Left lung (tissue), 10 donors: Measurements from ENCODE around the gene GRM7. TPM values are rescaled to one million over a fixed set of nuclear protein-coding genes. Genes with fewer than 3 reads are reported as not detected.

Experiments used
- ATAC-seq: fragments of 200-7000 bp; cut with Tn5 transposase; one replicate; pipeline ENCODE4 v1.9.1; 2020; ENCODE audit warnings: moderate library complexity
- DNase-seq, 4 donors: peaks; one replicate each; pipeline ENCODE4 v3.0.0-alpha.2; 2013 to 2020
- H3K27ac ChIP-seq, 2 donors: fragments of 200-600 bp; sonication (generic) in 1 of 2; one replicate each; pipeline versions ENCODE4 v1.5.0 to v1.8.0; 2020 to 2021
- H3K27me3 ChIP-seq, 2 donors: fragments of 200-600 bp; sonication (generic) in 1 of 2; one replicate each; pipeline versions ENCODE4 v1.5.0 to v1.8.0; 2020 to 2021
- H3K36me3 ChIP-seq, 2 donors: fragments of 200-600 bp; sonication (generic) in 1 of 2; one replicate each; pipeline versions ENCODE4 v1.5.0 to v1.8.0; 2020 to 2021
- H3K4me1 ChIP-seq, 2 donors: fragments of 200-600 bp; one replicate each; pipeline ENCODE4 v1.8.0; 2021
- H3K4me3 ChIP-seq, 2 donors: fragments of 200-600 bp; sonication (generic) in 1 of 2; one replicate each; pipeline versions ENCODE4 v1.5.0 to v1.8.0; 2020 to 2021; ENCODE audit warnings: mild to moderate bottlenecking in 1 of 2
- H3K9me3 ChIP-seq, 2 donors: fragments of 200-600 bp; sonication (generic) in 1 of 2; one replicate each; pipeline versions ENCODE4 v1.5.0 to v1.8.0; 2020 to 2021
- CTCF ChIP-seq, 2 donors: fragments of 200-600 bp; sonication (generic) in 1 of 2; IDR thresholded peaks; one replicate each; pipeline versions ENCODE4 v1.5.0 to v1.8.0; 2021; ENCODE audit warnings: antibody characterized with exemption in 2 of 2
- intact Hi-C, 2 donors: fragments of 100-400 bp; cut with DNase I; formaldehyde crosslinking; loops; one replicate each; pipeline versions ENCODE4 v1.11.2 to v1.14.2; 2022
- polyA plus RNA-seq, 6 donors: library from polyadenylated mRNA; unstranded; fragments of 120-200 nt; gene quantifications; one replicate each; pipeline ENCODE4 v1.2.1, GENCODE V29; 2013; ENCODE audit not compliant: insufficient read length in 6 of 6
- total RNA-seq, 2 donors: library from RNA; stranded (reverse); fragmentation: NEBNext Ultra II Directional; extraction: Animal tissue kit (Norgen Biotek cat#: 25700); gene quantifications; one replicate each; pipeline ENCODE4 v1.2.1, GENCODE V29; 2021
- donor health status: DM: no; HTN: yes; CAD: no.
- donor health status: DM: no; HTN: no; CAD: no.

Gene GRM7
- total and polyA plus RNA-seq, 8 donors = 0.04 to 0.72 (median 0.27) TPM

- Histone ChIP-seq H3K4me1 (peaks cover 0 to 2% of the 10 kb centered on the region in 2 donors), H3K4me3 (no peak overlapping the region), H3K27me3 (no peaks in the 10 kb centered on the region), H3K36me3 (no peaks in the 10 kb centered on the region), H3K9me3 (no peaks in the 10 kb centered on the region), H3K27ac (no peak overlapping the region)
- intact Hi-C loops = no loop called here
- TF ChIP-seq CTCF (IDR thresholded peaks at IDR 0.05) = no peak
- no peak for DNase-seq
- no peak for ATAC-seq
Measured at GRCh38 chr3:7290077-7290825, 429.3 kb downstream of the GRM7 start.

GRCh38 chr3:7292362-7292761 is 431.4 kb downstream of the GRM7 start:
- intact Hi-C loops = no loop called here
- H3K9me3 ChIP-seq = no peaks in the 10 kb centered on the region
- no peak for DNase-seq

GRCh38 chr3:7293286-7293685 is 432.4 kb downstream of the GRM7 start:
- Histone ChIP-seq H3K27ac (no peak overlapping the region), H3K27me3 (no peaks in the 10 kb centered on the region), H3K9me3 (no peaks in the 10 kb centered on the region), H3K4me1 (peaks cover 0 to 2% of the 10 kb centered on the region in 2 donors), H3K4me3 (no peak overlapping the region), H3K36me3 (no peaks in the 10 kb centered on the region)
- TF ChIP-seq CTCF (IDR thresholded peaks at IDR 0.05) = no peak
- DNase-seq (no peak), ATAC-seq (no peak)
- intact Hi-C loops = no loop called here

More at GRCh38 chr3:7292362-7292761, 431.4 kb downstream of the GRM7 start:
- peaks cover 0 to 2% of the 10 kb centered on the region in 2 donors for H3K4me1 ChIP-seq
- TF ChIP-seq CTCF (IDR thresholded peaks at IDR 0.05) = no peak
- no peaks in the 10 kb centered on the region for H3K27me3 ChIP-seq
- no peak for ATAC-seq
- no peak overlapping the region for H3K4me3 ChIP-seq
- H3K36me3 ChIP-seq = no peaks in the 10 kb centered on the region
- H3K27ac ChIP-seq = no peak overlapping the region

GRCh38 chr3:7305561-7305960 is 444.6 kb downstream of the GRM7 start:
- Histone ChIP-seq H3K27ac (no peak overlapping the region), H3K4me1 (peaks cover 3 to 4% of the 10 kb centered on the region in 2 donors), H3K9me3 (peaks cover 0 to 16% of the 10 kb centered on the region in 2 donors), H3K27me3 (no peaks in the 10 kb centered on the region), H3K36me3 (no peaks in the 10 kb centered on the region), H3K4me3 (no peak overlapping the region)
- intact Hi-C loops = no loop called here
- ATAC-seq (no peak), DNase-seq (no peak)
- TF ChIP-seq CTCF (IDR thresholded peaks at IDR 0.05) = no peak

- DNase-seq = no peak
Measured at GRCh38 chr3:7306901-7307300, 446.0 kb downstream of the GRM7 start.

More at GRCh38 chr3:7306901-7307300, 446.0 kb downstream of the GRM7 start:
- Histone ChIP-seq H3K4me1 (peaks cover 3 to 4% of the 10 kb centered on the region in 2 donors), H3K9me3 (peaks cover 0 to 13% of the 10 kb centered on the region in 2 donors), H3K4me3 (no peak overlapping the region), H3K36me3 (no peaks in the 10 kb centered on the region), H3K27me3 (no peaks in the 10 kb centered on the region), H3K27ac (no peak overlapping the region)
- TF ChIP-seq CTCF (IDR thresholded peaks at IDR 0.05) = no peak
- intact Hi-C loops = no loop called here
- ATAC-seq = no peak
